Neutrophil (primary cell): ENCODE data around the gene CDAN1.

Source experiments
- H3K27ac ChIP-seq: fragments of 200-600 bp; sonication (generic); 2 replicates; pipeline ENCODE4 v1.5.1; 2016; ENCODE audit warnings: mild to moderate bottlenecking, moderate library complexity
- H3K27me3 ChIP-seq: fragments of 200-600 bp; sonication (generic); 2 replicates; pipeline ENCODE4 v1.6.0; 2016; ENCODE audit warnings: mild to moderate bottlenecking
- H3K36me3 ChIP-seq: fragments of 200-600 bp; sonication (generic); 2 replicates; pipeline ENCODE4 v1.5.1; 2017
- H3K4me1 ChIP-seq, 2 experiments: fragments of 200-600 bp in 1 of 2; sonication (generic) in 1 of 2; 1 replicate in 1 of 2; 2 replicates in 1 of 2; pipeline versions ENCODE4 v1.5.1 to v1.6.1; 2013 to 2016; ENCODE audit warnings: low read depth in 1 of 2, low read length in 1 of 2, mild to moderate bottlenecking in 1 of 2, moderate library complexity in 1 of 2; ENCODE audit not compliant: control insufficient read depth in 1 of 2, insufficient read depth in 1 of 2
- H3K4me3 ChIP-seq, 2 experiments: fragments of 200-600 bp in 1 of 2; sonication (generic) in 1 of 2; 1 replicate in 1 of 2; 2 replicates in 1 of 2; pipeline ENCODE4 v1.5.1; 2013 to 2016; ENCODE audit warnings: low read depth in 1 of 2, low read length in 1 of 2, mild to moderate bottlenecking in 1 of 2, moderate library complexity in 1 of 2
- H3K9me3 ChIP-seq: fragments of 200-600 bp; sonication (generic); 2 replicates; pipeline ENCODE4 v1.5.1; 2016
- CTCF ChIP-seq: fragments of 200-600 bp; sonication (generic); IDR thresholded peaks from 2 replicates; pipeline ENCODE4 v1.5.1; 2016; ENCODE audit warnings: antibody characterized with exemption

CDAN1 gene

GRCh38 chr15:42679285-42680141, 57.4 kb downstream of the CDAN1 start:
- no peaks in the 10 kb centered on the region for H3K27me3 ChIP-seq
- TF ChIP-seq CTCF: no peak
- H3K4me3 ChIP-seq: no peak overlapping the region
- H3K9me3 ChIP-seq: no peaks in the 10 kb centered on the region
- no peak overlapping the region for H3K27ac ChIP-seq
- H3K4me1 ChIP-seq: no peaks in the 10 kb centered on the region
- no peaks in the 10 kb centered on the region for H3K36me3 ChIP-seq

GRCh38 chr15:42675021-42675420, 61.9 kb downstream of the CDAN1 start:
- no peaks in the 10 kb centered on the region for H3K9me3 ChIP-seq
- no peak overlapping the region for H3K4me3 ChIP-seq
- H3K27ac ChIP-seq: no peak overlapping the region
- no peaks in the 10 kb centered on the region for H3K36me3 ChIP-seq
- H3K4me1 ChIP-seq: no peaks in the 10 kb centered on the region
- TF ChIP-seq CTCF: no peak
- no peaks in the 10 kb centered on the region for H3K27me3 ChIP-seq

- Histone ChIP-seq H3K36me3 (no peaks in the 10 kb centered on the region), H3K4me1 (no peaks in the 10 kb centered on the region)
Measured at GRCh38 chr15:42674472-42674871, 62.5 kb downstream of the CDAN1 start.

More at GRCh38 chr15:42674472-42674871, 62.5 kb downstream of the CDAN1 start:
- Histone ChIP-seq H3K4me3 (no peak overlapping the region), H3K27ac (no peak overlapping the region), H3K9me3 (no peaks in the 10 kb centered on the region), H3K27me3 (no peaks in the 10 kb centered on the region)
- no peak for TF ChIP-seq CTCF
